Erythroblast (primary cell): ENCODE measurements around the gene ZCCHC14.

ENCODE experiments used
- GATA1 ChIP-seq: IDR thresholded peaks from 2 replicates; pipeline ENCODE4 v1.6.1; 2011; ENCODE audit warnings: low read depth, mild to moderate bottlenecking, control low read depth, low read length, moderate library complexity
- POLR2A ChIP-seq: IDR thresholded peaks from 2 replicates; pipeline ENCODE4 v1.6.1; 2011; ENCODE audit warnings: mild to moderate bottlenecking, low read length

- no peak for TF ChIP-seq POLR2A
- no peak for TF ChIP-seq GATA1
Measured at GRCh38 chr16:87407511-87408112, 85.2 kb downstream of the ZCCHC14 start.
